ENCODE measurements around the gene WEE1. TPM values are rescaled to one million over a fixed set of nuclear protein-coding genes. Genes with fewer than 3 reads are reported as not detected.

The WEE1 gene
- total and polyA plus RNA-seq, 10 of the 15 experiments (the other 5 are each of a cell fraction or from before 2014, with no cell fraction given): 13.8 to 69.5 (median 45.4) TPM

DNA sequence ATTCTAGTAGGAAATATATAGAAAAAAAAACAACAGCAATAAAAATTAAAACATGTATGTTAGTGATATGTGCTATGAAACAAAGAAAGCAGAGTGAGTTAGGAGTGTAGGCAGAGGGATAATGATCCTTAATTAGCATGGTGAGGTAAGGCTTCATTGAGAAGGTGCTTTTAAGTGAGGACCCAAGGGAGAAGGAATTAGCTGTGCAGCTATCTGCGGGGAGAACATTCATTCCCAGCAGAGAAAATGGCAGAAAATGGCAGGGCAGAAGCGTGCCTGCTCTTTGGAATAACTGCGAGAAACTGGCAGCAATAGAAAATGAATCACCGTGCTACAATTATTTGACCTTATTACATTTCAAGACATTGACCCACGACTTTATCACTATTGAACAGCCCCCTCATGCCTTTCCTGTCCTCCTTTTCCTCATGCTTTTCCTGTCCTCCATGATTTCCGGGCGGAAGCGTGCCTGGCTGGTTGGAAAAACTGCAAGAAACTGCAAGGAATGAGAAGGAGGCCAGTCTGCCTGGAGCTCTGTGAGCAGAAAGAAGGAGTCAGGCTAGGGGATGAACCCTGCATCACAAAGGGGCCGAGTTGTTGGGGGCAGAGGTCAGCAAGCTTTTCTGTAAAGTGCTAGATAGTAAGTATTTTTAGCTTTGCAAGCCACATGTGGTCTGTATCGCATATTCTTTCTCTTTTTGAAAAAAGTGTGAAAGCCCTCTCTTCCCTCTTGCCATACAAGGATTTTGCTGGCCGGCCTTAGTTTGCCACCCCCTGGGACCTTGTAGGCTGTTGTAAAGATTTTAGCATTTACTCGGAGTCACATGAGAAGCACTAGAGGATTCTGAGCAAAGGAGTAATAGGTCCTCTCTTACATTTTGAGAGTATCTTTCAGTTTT is 53.3 kb downstream of the WEE1 start:
- peak overlapping the region; percentile 52 for H2AFZ ChIP-seq (ENCODE audit: control insufficient read depth, low read depth, low read length)
- H3K79me2 ChIP-seq (ENCODE audit: control insufficient read depth, insufficient read depth, low read length): no peaks in the 10 kb centered on the region
- H3K27me3 ChIP-seq (replicated peaks in 1 of 2; ENCODE audit: control insufficient read depth in 2 of 2, insufficient read depth in 2 of 2, low read length in 1 of 2): no peaks in the 10 kb centered on the region
- ChIA-PET SMC1A (ENCODE audit: uncharacterized antibody, unreplicated experiment) (interaction anchor here (1.0 to 1.6 kb wide), 6 partner anchors 15 to 123 kb away, joined by 3 to 6 read pairs (median 4); no protein-coding TSS in a partner anchor), POLR2A (interaction anchor here (0.7 to 1.0 kb wide), 4 partner anchors 9 to 122 kb away, joined by 3 read pairs; no protein-coding TSS in a partner anchor), RAD21 (ENCODE audit: unreplicated experiment) (interaction anchor here (0.6 to 1.1 kb wide), 3 partner anchors 121 to 177 kb away, joined by 3 read pairs; no protein-coding TSS in a partner anchor), CTCF (interaction anchor here (0.6 to 1.6 kb wide), 3 partner anchors 14 to 121 kb away, joined by 3 to 6 read pairs (median 4); no protein-coding TSS in a partner anchor)
- H3K9ac ChIP-seq (ENCODE audit: control insufficient read depth, insufficient read depth, low read length): no peak overlapping the region
- DNase-seq (ENCODE audit: low read depth, low spot score) (no peak), ATAC-seq (peak; percentile 73), FAIRE-seq (no peak)
- H3K9me3 ChIP-seq (replicated peaks; ENCODE audit: control insufficient read depth, insufficient read depth, low read length): no peaks in the 10 kb centered on the region; the same call in 2 of the 3 replicates
- no peak overlapping the region for H3K27ac ChIP-seq (ENCODE audit: control insufficient read depth, insufficient read depth)
- intact Hi-C loops (cut with micrococcal nuclease; ENCODE audit: unreplicated experiment) (no loop called here), in situ Hi-C loops (cut with MboI) (no loop called here)
- no peak overlapping the region for H3K4me3 ChIP-seq
- TF ChIP-seq MEF2B (IDR thresholded peaks at IDR 0.05; ENCODE audit: partially characterized antibody, poor library complexity, severe bottlenecking) (peak; percentile 64), IKZF2 (IDR thresholded peaks at IDR 0.05) (peak in 1 of 2 experiments; percentile 54; a peak in 2 of 4 replicates), NR2F1 (conservative IDR thresholded peaks at IDR 0.05) (peak; percentile 95), ZNF384 (IDR thresholded peaks at IDR 0.05; ENCODE audit: borderline replicate concordance, low read depth, low read length) (peak; percentile 45; the same call in 1 of the 2 replicates), CHD4 (IDR thresholded peaks at IDR 0.05) (no peak), BHLHE40 (IDR thresholded peaks at IDR 0.05; ENCODE audit: borderline replicate concordance in 1 of 2, low read depth in 2 of 2, low read length in 1 of 2) (peak in 1 of 2 experiments; percentile 21; a peak in 1 of 4 replicates), MTA3 (IDR thresholded peaks at IDR 0.05; ENCODE audit: borderline replicate concordance, low read length) (no peak), NR2C1 (IDR thresholded peaks at IDR 0.05) (peak; percentile 77; the same call in 1 of the 2 replicates), BCL11A (IDR thresholded peaks at IDR 0.05; ENCODE audit: low read depth, low read length) (no peak), IKZF1 (conservative IDR thresholded peaks at IDR 0.05) (peak; percentile 55), EP300 (IDR thresholded peaks at IDR 0.05; ENCODE audit: borderline replicate concordance in 1 of 2, control insufficient read depth in 1 of 2, low read depth in 2 of 2, low read length in 2 of 2) (0 out of 4 replicates have a peak, but pooled peaks of 1 of the 2 experiments have one; percentile 19), YY1 (IDR thresholded peaks at IDR 0.05; ENCODE audit: low read depth, low read length) (no peak), EGR1 (IDR thresholded peaks at IDR 0.05; ENCODE audit: borderline replicate concordance in 1 of 2, low read depth in 2 of 2, low read length in 2 of 2) (no peak), KAT2A (conservative IDR thresholded peaks at IDR 0.05; ENCODE audit: control insufficient read depth, low read depth, low read length) (no peak)
- TF ChIP-seq, protein P1, sequence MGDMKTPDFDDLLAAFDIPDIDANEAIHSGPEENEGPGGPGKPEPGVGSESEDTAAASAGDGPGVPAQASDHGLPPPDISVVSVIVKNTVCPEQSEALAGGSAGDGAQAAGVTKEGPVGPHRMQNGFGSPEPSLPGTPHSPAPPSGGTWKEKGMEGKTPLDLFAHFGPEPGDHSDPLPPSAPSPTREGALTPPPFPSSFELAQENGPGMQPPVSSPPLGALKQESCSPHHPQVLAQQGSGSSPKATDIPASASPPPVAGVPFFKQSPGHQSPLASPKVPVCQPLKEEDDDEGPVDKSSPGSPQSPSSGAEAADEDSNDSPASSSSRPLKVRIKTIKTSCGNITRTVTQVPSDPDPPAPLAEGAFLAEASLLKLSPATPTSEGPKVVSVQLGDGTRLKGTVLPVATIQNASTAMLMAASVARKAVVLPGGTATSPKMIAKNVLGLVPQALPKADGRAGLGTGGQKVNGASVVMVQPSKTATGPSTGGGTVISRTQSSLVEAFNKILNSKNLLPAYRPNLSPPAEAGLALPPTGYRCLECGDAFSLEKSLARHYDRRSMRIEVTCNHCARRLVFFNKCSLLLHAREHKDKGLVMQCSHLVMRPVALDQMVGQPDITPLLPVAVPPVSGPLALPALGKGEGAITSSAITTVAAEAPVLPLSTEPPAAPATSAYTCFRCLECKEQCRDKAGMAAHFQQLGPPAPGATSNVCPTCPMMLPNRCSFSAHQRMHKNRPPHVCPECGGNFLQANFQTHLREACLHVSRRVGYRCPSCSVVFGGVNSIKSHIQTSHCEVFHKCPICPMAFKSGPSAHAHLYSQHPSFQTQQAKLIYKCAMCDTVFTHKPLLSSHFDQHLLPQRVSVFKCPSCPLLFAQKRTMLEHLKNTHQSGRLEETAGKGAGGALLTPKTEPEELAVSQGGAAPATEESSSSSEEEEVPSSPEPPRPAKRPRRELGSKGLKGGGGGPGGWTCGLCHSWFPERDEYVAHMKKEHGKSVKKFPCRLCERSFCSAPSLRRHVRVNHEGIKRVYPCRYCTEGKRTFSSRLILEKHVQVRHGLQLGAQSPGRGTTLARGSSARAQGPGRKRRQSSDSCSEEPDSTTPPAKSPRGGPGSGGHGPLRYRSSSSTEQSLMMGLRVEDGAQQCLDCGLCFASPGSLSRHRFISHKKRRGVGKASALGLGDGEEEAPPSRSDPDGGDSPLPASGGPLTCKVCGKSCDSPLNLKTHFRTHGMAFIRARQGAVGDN (IDR thresholded peaks at IDR 0.05): peak; percentile 29; the same call in 1 of the 2 replicates
- TF ChIP-seq, protein P2, sequence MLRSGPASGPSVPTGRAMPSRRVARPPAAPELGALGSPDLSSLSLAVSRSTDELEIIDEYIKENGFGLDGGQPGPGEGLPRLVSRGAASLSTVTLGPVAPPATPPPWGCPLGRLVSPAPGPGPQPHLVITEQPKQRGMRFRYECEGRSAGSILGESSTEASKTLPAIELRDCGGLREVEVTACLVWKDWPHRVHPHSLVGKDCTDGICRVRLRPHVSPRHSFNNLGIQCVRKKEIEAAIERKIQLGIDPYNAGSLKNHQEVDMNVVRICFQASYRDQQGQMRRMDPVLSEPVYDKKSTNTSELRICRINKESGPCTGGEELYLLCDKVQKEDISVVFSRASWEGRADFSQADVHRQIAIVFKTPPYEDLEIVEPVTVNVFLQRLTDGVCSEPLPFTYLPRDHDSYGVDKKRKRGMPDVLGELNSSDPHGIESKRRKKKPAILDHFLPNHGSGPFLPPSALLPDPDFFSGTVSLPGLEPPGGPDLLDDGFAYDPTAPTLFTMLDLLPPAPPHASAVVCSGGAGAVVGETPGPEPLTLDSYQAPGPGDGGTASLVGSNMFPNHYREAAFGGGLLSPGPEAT (IDR thresholded peaks at IDR 0.05; ENCODE audit: low read depth): 0 out of 2 replicates have a peak, but pooled peaks have one; percentile 25
- 59% methylated on average over 12 of the region's 12 CpGs for WGBS (ENCODE audit: insufficient coverage, insufficient replicate concordance, low lambda C conversion rate, missing lambda C conversion rate)
- 0 out of 2 replicates have a peak overlapping the region, but pooled peaks have one; percentile 26 for H3K4me2 ChIP-seq (ENCODE audit: control insufficient read depth, insufficient read depth)
- no peaks in the 10 kb centered on the region for H4K20me1 ChIP-seq (ENCODE audit: control insufficient read depth, insufficient read depth)
- H3K36me3 ChIP-seq (ENCODE audit: control insufficient read depth in 2 of 2, insufficient read depth in 2 of 2, low read length in 1 of 2): no peaks in the 10 kb centered on the region
- BruUV-seq (replicated peaks): no TSS peak
- H3K4me1 ChIP-seq (ENCODE audit: control insufficient read depth, insufficient read depth, low read length): peaks cover 36% of the 10 kb centered on the region

All from GM12878 (cell line).